ENCODE data around the gene PARVB.

DNA sequence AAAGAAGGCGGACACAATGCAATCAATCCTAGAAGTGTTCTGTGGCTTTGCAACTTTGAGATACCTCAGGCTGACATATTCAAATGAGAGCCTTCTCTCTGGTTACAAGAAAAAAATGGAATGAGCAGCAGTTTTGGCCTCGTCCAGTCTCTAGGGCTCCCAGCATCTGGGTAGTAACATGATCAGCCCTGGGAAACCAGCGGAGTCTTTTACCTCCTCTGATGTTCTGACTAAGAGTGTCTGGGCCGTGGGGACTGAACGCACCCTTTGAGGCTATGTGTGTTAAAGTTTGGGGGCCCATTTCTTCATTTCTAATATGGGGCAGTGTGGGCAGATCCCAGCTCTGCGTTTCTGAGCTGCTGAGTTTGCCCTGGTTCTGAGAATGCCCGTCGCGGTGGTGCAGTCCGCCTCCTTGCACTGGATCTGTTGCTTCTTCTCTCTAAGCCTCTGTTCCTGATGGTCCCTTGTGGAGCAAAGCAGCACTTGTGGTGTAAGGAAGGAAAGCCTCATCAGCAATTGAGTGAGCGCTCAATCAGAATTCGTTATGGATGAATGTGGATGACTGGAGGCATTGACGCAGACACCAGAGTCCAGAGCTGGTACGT is 8.1 kb downstream of the PARVB start:
- TF ChIP-seq, protein P1, sequence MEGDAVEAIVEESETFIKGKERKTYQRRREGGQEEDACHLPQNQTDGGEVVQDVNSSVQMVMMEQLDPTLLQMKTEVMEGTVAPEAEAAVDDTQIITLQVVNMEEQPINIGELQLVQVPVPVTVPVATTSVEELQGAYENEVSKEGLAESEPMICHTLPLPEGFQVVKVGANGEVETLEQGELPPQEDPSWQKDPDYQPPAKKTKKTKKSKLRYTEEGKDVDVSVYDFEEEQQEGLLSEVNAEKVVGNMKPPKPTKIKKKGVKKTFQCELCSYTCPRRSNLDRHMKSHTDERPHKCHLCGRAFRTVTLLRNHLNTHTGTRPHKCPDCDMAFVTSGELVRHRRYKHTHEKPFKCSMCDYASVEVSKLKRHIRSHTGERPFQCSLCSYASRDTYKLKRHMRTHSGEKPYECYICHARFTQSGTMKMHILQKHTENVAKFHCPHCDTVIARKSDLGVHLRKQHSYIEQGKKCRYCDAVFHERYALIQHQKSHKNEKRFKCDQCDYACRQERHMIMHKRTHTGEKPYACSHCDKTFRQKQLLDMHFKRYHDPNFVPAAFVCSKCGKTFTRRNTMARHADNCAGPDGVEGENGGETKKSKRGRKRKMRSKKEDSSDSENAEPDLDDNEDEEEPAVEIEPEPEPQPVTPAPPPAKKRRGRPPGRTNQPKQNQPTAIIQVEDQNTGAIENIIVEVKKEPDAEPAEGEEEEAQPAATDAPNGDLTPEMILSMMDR (IDR thresholded peaks at IDR 0.05; ENCODE audit: poor library complexity) = no peak
- TF ChIP-seq EZH2 (IDR thresholded peaks at IDR 0.05; ENCODE audit: borderline replicate concordance) (no peak), EZH2phosphoT487 (IDR thresholded peaks at IDR 0.05; ENCODE audit: low read depth, severe bottlenecking, unreplicated experiment) (no peak)
